Left lung (tissue), 10 donors: ENCODE results near the gene LRRC4C. TPM values are rescaled to one million over a fixed set of nuclear protein-coding genes. Genes with fewer than 3 reads are reported as not detected.

Experiments
- ATAC-seq: fragments of 200-7000 bp; cut with Tn5 transposase; one replicate; pipeline ENCODE4 v1.9.1; 2020; ENCODE audit warnings: moderate library complexity
- DNase-seq, 4 donors: peaks; one replicate each; pipeline ENCODE4 v3.0.0-alpha.2; 2013 to 2020
- H3K27ac ChIP-seq, 2 donors: fragments of 200-600 bp; sonication (generic) in 1 of 2; one replicate each; pipeline versions ENCODE4 v1.5.0 to v1.8.0; 2020 to 2021
- H3K27me3 ChIP-seq, 2 donors: fragments of 200-600 bp; sonication (generic) in 1 of 2; one replicate each; pipeline versions ENCODE4 v1.5.0 to v1.8.0; 2020 to 2021
- H3K36me3 ChIP-seq, 2 donors: fragments of 200-600 bp; sonication (generic) in 1 of 2; one replicate each; pipeline versions ENCODE4 v1.5.0 to v1.8.0; 2020 to 2021
- H3K4me1 ChIP-seq, 2 donors: fragments of 200-600 bp; one replicate each; pipeline ENCODE4 v1.8.0; 2021
- H3K4me3 ChIP-seq, 2 donors: fragments of 200-600 bp; sonication (generic) in 1 of 2; one replicate each; pipeline versions ENCODE4 v1.5.0 to v1.8.0; 2020 to 2021; ENCODE audit warnings: mild to moderate bottlenecking in 1 of 2
- H3K9me3 ChIP-seq, 2 donors: fragments of 200-600 bp; sonication (generic) in 1 of 2; one replicate each; pipeline versions ENCODE4 v1.5.0 to v1.8.0; 2020 to 2021
- CTCF ChIP-seq, 2 donors: fragments of 200-600 bp; sonication (generic) in 1 of 2; IDR thresholded peaks; one replicate each; pipeline versions ENCODE4 v1.5.0 to v1.8.0; 2021; ENCODE audit warnings: antibody characterized with exemption in 2 of 2
- intact Hi-C, 2 donors: fragments of 100-400 bp; cut with DNase I; formaldehyde crosslinking; loops; one replicate each; pipeline versions ENCODE4 v1.11.2 to v1.14.2; 2022
- polyA plus RNA-seq, 6 donors: library from polyadenylated mRNA; unstranded; fragments of 120-200 nt; gene quantifications; one replicate each; pipeline ENCODE4 v1.2.1, GENCODE V29; 2013; ENCODE audit not compliant: insufficient read length in 6 of 6
- total RNA-seq, 2 donors: library from RNA; stranded (reverse); fragmentation: NEBNext Ultra II Directional; extraction: Animal tissue kit (Norgen Biotek cat#: 25700); gene quantifications; one replicate each; pipeline ENCODE4 v1.2.1, GENCODE V29; 2021
- donor health status: DM: no; HTN: yes; CAD: no.
- donor health status: DM: no; HTN: no; CAD: no.

Gene LRRC4C
- total and polyA plus RNA-seq, 8 donors = 0.50 to 6.8 (median 4.2) TPM

- Histone ChIP-seq H3K9me3 (peaks cover 0 to 28% of the 10 kb centered on the region in 2 donors), H3K36me3 (no peaks in the 10 kb centered on the region), H3K27ac (no peak overlapping the region), H3K4me3 (no peak overlapping the region), H3K4me1 (no peaks in the 10 kb centered on the region), H3K27me3 (no peaks in the 10 kb centered on the region)
- DNase-seq (no peak), ATAC-seq (no peak)
- no peak for TF ChIP-seq CTCF (IDR thresholded peaks at IDR 0.05)
- intact Hi-C loops = no loop called here
These were observed 713.2 kb downstream of the LRRC4C start for GRCh38 chr11:40746282-40746681.

GRCh38 chr11:40732132-40732531, 727.3 kb downstream of the LRRC4C start:
- Histone ChIP-seq H3K36me3 (no peaks in the 10 kb centered on the region), H3K4me3 (no peak overlapping the region), H3K4me1 (no peaks in the 10 kb centered on the region), H3K9me3 (peaks cover 0 to 20% of the 10 kb centered on the region in 2 donors), H3K27ac (no peak overlapping the region), H3K27me3 (no peaks in the 10 kb centered on the region)
- TF ChIP-seq CTCF (IDR thresholded peaks at IDR 0.05) = no peak
- ATAC-seq = peak; percentile 18
- intact Hi-C loops = no loop called here
- peak in 2 of 4 donors; percentile 1 to 11 for DNase-seq

- no peaks in the 10 kb centered on the region for H3K4me1 ChIP-seq
- ATAC-seq (peak; percentile 26), DNase-seq (no peak)
- peak in 1 of 2 donors; percentile 10 for TF ChIP-seq CTCF (IDR thresholded peaks at IDR 0.05)
- no peak overlapping the region for H3K4me3 ChIP-seq
- H3K27me3 ChIP-seq = no peaks in the 10 kb centered on the region
- H3K36me3 ChIP-seq = no peaks in the 10 kb centered on the region
- H3K9me3 ChIP-seq = peaks cover 0 to 2% of the 10 kb centered on the region in 2 donors
- intact Hi-C loops = no loop called here
- no peak overlapping the region for H3K27ac ChIP-seq
These were observed 737.2 kb downstream of the LRRC4C start for GRCh38 chr11:40722179-40722795.

- Histone ChIP-seq H3K4me3 (no peak overlapping the region), H3K9me3 (no peaks in the 10 kb centered on the region), H3K36me3 (no peaks in the 10 kb centered on the region), H3K4me1 (no peaks in the 10 kb centered on the region), H3K27ac (no peak overlapping the region), H3K27me3 (no peaks in the 10 kb centered on the region)
- ATAC-seq (peak; percentile 82), DNase-seq (peak in 1 of 4 donors; percentile 2)
- no peak for TF ChIP-seq CTCF (IDR thresholded peaks at IDR 0.05)
- intact Hi-C loops = no loop called here
These were observed 742.9 kb downstream of the LRRC4C start for GRCh38 chr11:40716344-40717130.

- no peak for TF ChIP-seq CTCF (IDR thresholded peaks at IDR 0.05)
- H3K4me1 ChIP-seq = no peaks in the 10 kb centered on the region
- H3K4me3 ChIP-seq = no peak overlapping the region
- ATAC-seq (no peak), DNase-seq (no peak)
- intact Hi-C loops = no loop called here
- no peaks in the 10 kb centered on the region for H3K36me3 ChIP-seq
- H3K27ac ChIP-seq = no peak overlapping the region
- no peaks in the 10 kb centered on the region for H3K27me3 ChIP-seq
- peaks cover 0 to 3% of the 10 kb centered on the region in 2 donors for H3K9me3 ChIP-seq
These were observed 746.4 kb downstream of the LRRC4C start for GRCh38 chr11:40713083-40713482.
